ENCODE measurements around the gene THOC6.

DNA sequence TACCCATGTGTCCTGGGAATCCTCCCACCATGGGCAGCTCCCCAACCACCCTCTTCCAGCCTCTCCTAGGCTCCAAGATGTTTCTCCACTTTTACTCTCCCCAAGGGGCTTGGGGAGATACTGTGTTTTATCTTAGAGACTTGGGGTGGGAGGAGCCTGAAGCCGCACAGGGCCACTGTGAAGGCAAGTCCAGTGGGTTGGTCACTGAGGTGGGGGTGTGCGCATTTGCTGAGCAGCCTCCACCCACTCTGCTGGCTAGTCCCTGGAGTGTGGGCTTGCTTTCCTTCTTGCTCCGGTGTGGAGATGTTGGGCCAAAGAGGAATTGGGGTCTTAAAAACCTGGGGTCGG is 15.2 kb upstream of the THOC6 start:
- TF ChIP-seq, protein P1, sequence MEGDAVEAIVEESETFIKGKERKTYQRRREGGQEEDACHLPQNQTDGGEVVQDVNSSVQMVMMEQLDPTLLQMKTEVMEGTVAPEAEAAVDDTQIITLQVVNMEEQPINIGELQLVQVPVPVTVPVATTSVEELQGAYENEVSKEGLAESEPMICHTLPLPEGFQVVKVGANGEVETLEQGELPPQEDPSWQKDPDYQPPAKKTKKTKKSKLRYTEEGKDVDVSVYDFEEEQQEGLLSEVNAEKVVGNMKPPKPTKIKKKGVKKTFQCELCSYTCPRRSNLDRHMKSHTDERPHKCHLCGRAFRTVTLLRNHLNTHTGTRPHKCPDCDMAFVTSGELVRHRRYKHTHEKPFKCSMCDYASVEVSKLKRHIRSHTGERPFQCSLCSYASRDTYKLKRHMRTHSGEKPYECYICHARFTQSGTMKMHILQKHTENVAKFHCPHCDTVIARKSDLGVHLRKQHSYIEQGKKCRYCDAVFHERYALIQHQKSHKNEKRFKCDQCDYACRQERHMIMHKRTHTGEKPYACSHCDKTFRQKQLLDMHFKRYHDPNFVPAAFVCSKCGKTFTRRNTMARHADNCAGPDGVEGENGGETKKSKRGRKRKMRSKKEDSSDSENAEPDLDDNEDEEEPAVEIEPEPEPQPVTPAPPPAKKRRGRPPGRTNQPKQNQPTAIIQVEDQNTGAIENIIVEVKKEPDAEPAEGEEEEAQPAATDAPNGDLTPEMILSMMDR (IDR thresholded peaks at IDR 0.05): no peak
- no peak for TF ChIP-seq IRF2 (CRISPR knock-in tag; IDR thresholded peaks at IDR 0.05; ENCODE audit: borderline replicate concordance, low read depth)
- TF ChIP-seq CREB1 (CRISPR knock-in tag; IDR thresholded peaks at IDR 0.05): no peak
- TF ChIP-seq NFE2L1 (CRISPR knock-in tag; IDR thresholded peaks at IDR 0.05): no peak
- TF ChIP-seq, protein P2, sequence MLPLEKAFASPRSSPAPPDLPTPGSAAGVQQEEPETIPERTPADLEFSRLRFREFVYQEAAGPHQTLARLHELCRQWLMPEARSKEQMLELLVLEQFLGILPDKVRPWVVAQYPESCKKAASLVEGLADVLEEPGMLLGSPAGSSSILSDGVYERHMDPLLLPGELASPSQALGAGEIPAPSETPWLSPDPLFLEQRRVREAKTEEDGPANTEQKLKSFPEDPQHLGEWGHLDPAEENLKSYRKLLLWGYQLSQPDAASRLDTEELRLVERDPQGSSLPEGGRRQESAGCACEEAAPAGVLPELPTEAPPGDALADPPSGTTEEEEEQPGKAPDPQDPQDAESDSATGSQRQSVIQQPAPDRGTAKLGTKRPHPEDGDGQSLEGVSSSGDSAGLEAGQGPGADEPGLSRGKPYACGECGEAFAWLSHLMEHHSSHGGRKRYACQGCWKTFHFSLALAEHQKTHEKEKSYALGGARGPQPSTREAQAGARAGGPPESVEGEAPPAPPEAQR (CRISPR knock-in tag; IDR thresholded peaks at IDR 0.05): no peak
- TF ChIP-seq, protein P3, sequence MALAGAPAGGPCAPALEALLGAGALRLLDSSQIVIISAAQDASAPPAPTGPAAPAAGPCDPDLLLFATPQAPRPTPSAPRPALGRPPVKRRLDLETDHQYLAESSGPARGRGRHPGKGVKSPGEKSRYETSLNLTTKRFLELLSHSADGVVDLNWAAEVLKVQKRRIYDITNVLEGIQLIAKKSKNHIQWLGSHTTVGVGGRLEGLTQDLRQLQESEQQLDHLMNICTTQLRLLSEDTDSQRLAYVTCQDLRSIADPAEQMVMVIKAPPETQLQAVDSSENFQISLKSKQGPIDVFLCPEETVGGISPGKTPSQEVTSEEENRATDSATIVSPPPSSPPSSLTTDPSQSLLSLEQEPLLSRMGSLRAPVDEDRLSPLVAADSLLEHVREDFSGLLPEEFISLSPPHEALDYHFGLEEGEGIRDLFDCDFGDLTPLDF (CRISPR knock-in tag; IDR thresholded peaks at IDR 0.05): no peak
- no peak for TF ChIP-seq ELF4 (CRISPR knock-in tag; IDR thresholded peaks at IDR 0.05; ENCODE audit: low read depth)
- TF ChIP-seq, protein P4, sequence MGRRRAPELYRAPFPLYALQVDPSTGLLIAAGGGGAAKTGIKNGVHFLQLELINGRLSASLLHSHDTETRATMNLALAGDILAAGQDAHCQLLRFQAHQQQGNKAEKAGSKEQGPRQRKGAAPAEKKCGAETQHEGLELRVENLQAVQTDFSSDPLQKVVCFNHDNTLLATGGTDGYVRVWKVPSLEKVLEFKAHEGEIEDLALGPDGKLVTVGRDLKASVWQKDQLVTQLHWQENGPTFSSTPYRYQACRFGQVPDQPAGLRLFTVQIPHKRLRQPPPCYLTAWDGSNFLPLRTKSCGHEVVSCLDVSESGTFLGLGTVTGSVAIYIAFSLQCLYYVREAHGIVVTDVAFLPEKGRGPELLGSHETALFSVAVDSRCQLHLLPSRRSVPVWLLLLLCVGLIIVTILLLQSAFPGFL (CRISPR knock-in tag; IDR thresholded peaks at IDR 0.05; ENCODE audit: borderline replicate concordance): no peak
- TF ChIP-seq ZNF121 (CRISPR knock-in tag; IDR thresholded peaks at IDR 0.05): no peak
- no peak for TF ChIP-seq FOXP1 (CRISPR knock-in tag; IDR thresholded peaks at IDR 0.05; ENCODE audit: borderline replicate concordance)
- TF ChIP-seq, protein P5, sequence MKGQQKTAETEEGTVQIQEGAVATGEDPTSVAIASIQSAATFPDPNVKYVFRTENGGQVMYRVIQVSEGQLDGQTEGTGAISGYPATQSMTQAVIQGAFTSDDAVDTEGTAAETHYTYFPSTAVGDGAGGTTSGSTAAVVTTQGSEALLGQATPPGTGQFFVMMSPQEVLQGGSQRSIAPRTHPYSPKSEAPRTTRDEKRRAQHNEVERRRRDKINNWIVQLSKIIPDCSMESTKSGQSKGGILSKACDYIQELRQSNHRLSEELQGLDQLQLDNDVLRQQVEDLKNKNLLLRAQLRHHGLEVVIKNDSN (CRISPR knock-in tag; IDR thresholded peaks at IDR 0.05): no peak
- TF ChIP-seq, protein P6, sequence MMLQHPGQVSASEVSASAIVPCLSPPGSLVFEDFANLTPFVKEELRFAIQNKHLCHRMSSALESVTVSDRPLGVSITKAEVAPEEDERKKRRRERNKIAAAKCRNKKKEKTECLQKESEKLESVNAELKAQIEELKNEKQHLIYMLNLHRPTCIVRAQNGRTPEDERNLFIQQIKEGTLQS (CRISPR knock-in tag; conservative IDR thresholded peaks at IDR 0.05): no peak
- TF ChIP-seq PRRX2 (CRISPR knock-in tag; IDR thresholded peaks at IDR 0.05): no peak

Data from WTC11 (cell line).